Fibroblast of villous mesenchyme (primary cell): Measurements from ENCODE around the gene MLXIPL. TPM values are rescaled to one million over a fixed set of nuclear protein-coding genes. Genes with fewer than 3 reads are reported as not detected.

Experiments used
- DNase-seq: peaks from one replicate; pipeline ENCODE4 v3.0.0-alpha.2; 2010; ENCODE audit warnings: low read depth
- H3K4me3 ChIP-seq: 2 replicates; pipeline ENCODE4 v1.5.1; 2011; ENCODE audit warnings: low read depth, mild to moderate bottlenecking, low read length
- total RNA-seq: library from RNA; depleted of rRNA; stranded (reverse); fragments of >200 nt; gene quantifications from 2 replicates; pipeline ENCODE4 v1.2.3, GENCODE V29; 2012
- TF ChIP-seq, protein P1 (sequence below): IDR thresholded peaks from 2 replicates; pipeline ENCODE4 v1.5.1; 2012; ENCODE audit warnings: low read depth, mild to moderate bottlenecking, low read length; ENCODE audit not compliant: insufficient read depth

Gene MLXIPL
- not detected in 2 replicates for total RNA-seq

DNA sequence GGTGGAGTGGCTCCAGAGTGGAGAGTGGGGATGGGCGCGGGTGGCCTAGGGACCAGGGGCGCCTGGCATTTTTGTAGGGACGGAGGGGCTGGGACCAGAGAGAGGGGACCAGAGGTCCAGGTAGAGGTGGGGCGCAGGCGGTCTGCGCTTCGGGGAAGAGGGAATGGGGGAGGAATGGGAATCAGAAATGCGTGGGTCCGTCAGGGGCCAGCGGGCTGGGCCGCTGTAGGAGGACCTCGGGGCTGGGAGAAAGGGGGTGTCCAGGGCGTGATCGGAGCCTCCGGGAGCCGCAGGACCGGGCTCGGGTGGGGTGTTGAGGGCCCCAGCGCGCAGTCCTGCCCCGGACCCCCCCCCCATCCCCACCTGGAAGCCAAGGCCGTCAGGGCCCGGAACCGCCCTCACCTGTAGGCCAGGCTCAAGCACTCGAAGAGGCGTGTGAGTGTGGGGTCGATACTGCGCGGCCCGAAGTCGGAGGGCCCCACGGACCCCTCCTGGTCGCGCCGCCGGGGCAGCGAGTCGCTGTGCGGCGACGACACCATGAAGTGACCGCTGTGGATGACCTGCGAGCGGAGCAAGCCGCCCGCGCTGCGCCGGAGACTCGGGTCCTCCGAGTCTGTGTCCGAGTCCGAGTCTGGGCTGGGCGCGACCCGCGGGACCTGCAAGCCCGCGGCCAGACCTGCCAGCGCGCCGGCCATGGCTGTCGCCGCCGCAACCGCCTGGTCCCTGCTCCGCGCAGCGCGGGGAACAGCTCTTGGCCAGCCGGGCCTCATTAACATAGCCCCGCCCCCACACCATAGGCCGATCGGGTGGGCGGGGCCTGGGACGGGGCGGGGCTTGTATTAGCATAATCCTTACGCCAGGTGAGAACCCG, at the start of gene MLXIPL:
Gene MLXIPL (minus strand): TSS at position 725 of the 871 bp plus-strand sequence. CDS start 30 bp downstream, at position 695.
- TF ChIP-seq, protein P1, sequence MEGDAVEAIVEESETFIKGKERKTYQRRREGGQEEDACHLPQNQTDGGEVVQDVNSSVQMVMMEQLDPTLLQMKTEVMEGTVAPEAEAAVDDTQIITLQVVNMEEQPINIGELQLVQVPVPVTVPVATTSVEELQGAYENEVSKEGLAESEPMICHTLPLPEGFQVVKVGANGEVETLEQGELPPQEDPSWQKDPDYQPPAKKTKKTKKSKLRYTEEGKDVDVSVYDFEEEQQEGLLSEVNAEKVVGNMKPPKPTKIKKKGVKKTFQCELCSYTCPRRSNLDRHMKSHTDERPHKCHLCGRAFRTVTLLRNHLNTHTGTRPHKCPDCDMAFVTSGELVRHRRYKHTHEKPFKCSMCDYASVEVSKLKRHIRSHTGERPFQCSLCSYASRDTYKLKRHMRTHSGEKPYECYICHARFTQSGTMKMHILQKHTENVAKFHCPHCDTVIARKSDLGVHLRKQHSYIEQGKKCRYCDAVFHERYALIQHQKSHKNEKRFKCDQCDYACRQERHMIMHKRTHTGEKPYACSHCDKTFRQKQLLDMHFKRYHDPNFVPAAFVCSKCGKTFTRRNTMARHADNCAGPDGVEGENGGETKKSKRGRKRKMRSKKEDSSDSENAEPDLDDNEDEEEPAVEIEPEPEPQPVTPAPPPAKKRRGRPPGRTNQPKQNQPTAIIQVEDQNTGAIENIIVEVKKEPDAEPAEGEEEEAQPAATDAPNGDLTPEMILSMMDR: no peak
- DNase-seq: peak; percentile 35
- peak within 1 kb of the TSS; percentile 48 for H3K4me3 ChIP-seq

GRCh38 chr7:73671857-73672445, 47.6 kb upstream of the MLXIPL start:
- no peak for DNase-seq
- TF ChIP-seq, protein P1: no peak
- H3K4me3 ChIP-seq: no peak overlapping the region

GRCh38 chr7:73671322-73671661, 47.0 kb upstream of the MLXIPL start:
- DNase-seq: no peak
- H3K4me3 ChIP-seq: no peak overlapping the region
- TF ChIP-seq, protein P1: no peak

DNA sequence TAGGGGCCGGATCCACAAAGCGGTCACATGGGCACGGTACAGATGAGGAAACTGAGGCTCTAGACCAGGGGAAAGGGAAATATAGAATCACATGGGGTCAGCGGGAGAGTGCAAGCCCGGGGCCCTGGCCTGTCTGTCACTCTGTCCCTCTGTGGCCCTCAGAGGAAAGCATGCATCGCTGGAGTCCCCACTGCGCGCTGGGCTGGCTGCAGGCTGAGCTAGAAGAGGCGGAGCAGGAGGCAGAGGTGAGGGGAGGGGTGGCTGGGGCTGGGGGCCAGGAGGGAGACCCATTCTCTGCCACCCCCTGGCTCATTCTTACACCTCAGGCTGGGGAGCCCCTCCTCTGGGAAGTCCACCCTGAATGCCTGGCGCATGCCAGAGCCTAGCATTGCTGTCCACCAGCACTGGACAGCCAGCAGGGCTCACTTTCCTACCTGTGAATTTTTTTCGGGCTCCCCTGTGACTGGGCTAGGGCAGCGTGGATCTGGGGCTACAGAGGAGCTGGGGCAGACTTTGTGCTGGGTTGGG, 45.6 kb upstream of the MLXIPL start:
- H3K4me3 ChIP-seq: no peak overlapping the region
- TF ChIP-seq, protein P1: no peak
- no peak for DNase-seq

DNA sequence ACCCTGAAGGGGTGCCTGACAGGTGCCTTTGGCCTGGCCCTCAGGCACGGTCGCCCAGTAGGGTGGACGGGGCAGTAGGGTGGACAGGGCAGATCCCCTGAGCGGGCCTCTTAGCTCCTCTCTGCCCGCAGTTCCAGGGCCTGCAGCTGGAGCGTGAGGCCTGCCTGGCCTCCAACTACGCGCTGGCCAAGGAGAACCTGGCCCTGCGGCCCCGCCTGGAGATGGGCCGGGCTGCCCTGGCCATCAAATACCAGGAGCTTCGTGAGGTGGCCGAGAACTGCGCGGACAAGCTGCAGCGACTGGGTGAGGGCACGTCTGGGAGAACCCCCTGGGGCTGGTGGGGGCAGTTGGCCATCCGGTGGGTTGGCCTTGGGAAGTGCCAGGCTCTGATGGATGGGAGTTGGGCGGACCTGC, 45.0 kb upstream of the MLXIPL start:
- TF ChIP-seq, protein P1: no peak
- H3K4me3 ChIP-seq: no peak overlapping the region
- DNase-seq: no peak

GRCh38 chr7:73668886-73669230, 44.5 kb upstream of the MLXIPL start:
- TF ChIP-seq, protein P1: no peak
- DNase-seq: no peak
- H3K4me3 ChIP-seq: peak overlapping the region; percentile 73
